Skin epidermis (tissue), 12 donors: Measurements from ENCODE around the gene RSPH9.
A peak's percentile ranks its signal among the peaks of the same experiment; 100 is the strongest.

Source experiments
- H3K27ac ChIP-seq, 21 experiments: fragments of 200-600 bp; sonication (generic) in 11 of 21; one replicate each; pipeline ENCODE4 v1.5.0; 2020; ENCODE audit warnings: mild to moderate bottlenecking in 3 of 21, inconsistent platforms in 2 of 21, moderate library complexity in 2 of 21
- H3K4me3 ChIP-seq, 7 experiments: fragments of 200-600 bp; sonication (generic) in 2 of 7; one replicate each; pipeline ENCODE4 v1.5.0; 2020; ENCODE audit warnings: inconsistent platforms in 2 of 7, mild to moderate bottlenecking in 2 of 7, moderate library complexity in 1 of 7

Gene RSPH9

GRCh38 chr6:43703512-43704429 is 58.9 kb downstream of the RSPH9 start:
- Histone ChIP-seq H3K4me3 (no peak overlapping the region), H3K27ac (peak overlapping the region in 10 of 21 experiments; percentile 31 to 81 (median 70))

GRCh38 chr6:43705996-43706395 is 61.2 kb downstream of the RSPH9 start:
- no peak overlapping the region for H3K4me3 ChIP-seq
- peak overlapping the region in 1 of 21 experiments; percentile 21 for H3K27ac ChIP-seq

GRCh38 chr6:43706788-43707187 is 62.0 kb downstream of the RSPH9 start:
- H3K27ac ChIP-seq: peak overlapping the region in 2 of 21 experiments; percentile 21 to 27

GRCh38 chr6:43707269-43707668 is 62.4 kb downstream of the RSPH9 start:
- H3K27ac ChIP-seq: no peak overlapping the region

More at GRCh38 chr6:43706788-43707187, 62.0 kb downstream of the RSPH9 start:
- H3K4me3 ChIP-seq: no peak overlapping the region

GRCh38 chr6:43707767-43708166 is 62.9 kb downstream of the RSPH9 start:
- Histone ChIP-seq H3K27ac (no peak overlapping the region), H3K4me3 (no peak overlapping the region)

More at GRCh38 chr6:43707269-43707668, 62.4 kb downstream of the RSPH9 start:
- H3K4me3 ChIP-seq: no peak overlapping the region

- peak overlapping the region in 3 of 21 experiments; percentile 10 to 38 (median 19) for H3K27ac ChIP-seq
- H3K4me3 ChIP-seq: no peak overlapping the region
Measured at GRCh38 chr6:43708860-43709653, 64.2 kb downstream of the RSPH9 start.

GRCh38 chr6:43709654-43710303 is 64.9 kb downstream of the RSPH9 start:
- H3K27ac ChIP-seq: peak overlapping the region in 3 of 21 experiments; percentile 10 to 38 (median 19)
- no peak overlapping the region for H3K4me3 ChIP-seq

- Histone ChIP-seq H3K27ac (no peak overlapping the region), H3K4me3 (no peak overlapping the region)
Measured at GRCh38 chr6:43710576-43710975, 65.7 kb downstream of the RSPH9 start.

GRCh38 chr6:43712579-43712978 is 67.7 kb downstream of the RSPH9 start:
- H3K27ac ChIP-seq: no peak overlapping the region

GRCh38 chr6:43713643-43714310 is 68.9 kb downstream of the RSPH9 start:
- Histone ChIP-seq H3K27ac (peak overlapping the region in 1 of 21 experiments; percentile 41), H3K4me3 (no peak overlapping the region)

More at GRCh38 chr6:43712579-43712978, 67.7 kb downstream of the RSPH9 start:
- no peak overlapping the region for H3K4me3 ChIP-seq

- Histone ChIP-seq H3K27ac (peak overlapping the region in 2 of 21 experiments; percentile 3 to 41), H3K4me3 (no peak overlapping the region)
Measured at GRCh38 chr6:43714311-43715055, 69.6 kb downstream of the RSPH9 start.

- H3K27ac ChIP-seq: peak overlapping the region in 2 of 21 experiments; percentile 3 to 33
- no peak overlapping the region for H3K4me3 ChIP-seq
Measured at GRCh38 chr6:43715056-43715788, 70.4 kb downstream of the RSPH9 start.

- H3K27ac ChIP-seq: no peak overlapping the region
- no peak overlapping the region for H3K4me3 ChIP-seq
Measured at GRCh38 chr6:43716099-43716498, 71.3 kb downstream of the RSPH9 start.

- peak overlapping the region in 1 of 21 experiments; percentile 33 for H3K27ac ChIP-seq
- H3K4me3 ChIP-seq: no peak overlapping the region
Measured at GRCh38 chr6:43717389-43717788, 72.6 kb downstream of the RSPH9 start.

- H3K4me3 ChIP-seq: no peak overlapping the region
- no peak overlapping the region for H3K27ac ChIP-seq
Measured at GRCh38 chr6:43717822-43718221, 73.0 kb downstream of the RSPH9 start.

- Histone ChIP-seq H3K4me3 (no peak overlapping the region), H3K27ac (no peak overlapping the region)
Measured at GRCh38 chr6:43718387-43719105, 73.7 kb downstream of the RSPH9 start.

GRCh38 chr6:43719511-43719910 is 74.7 kb downstream of the RSPH9 start:
- no peak overlapping the region for H3K4me3 ChIP-seq
- H3K27ac ChIP-seq: no peak overlapping the region
